ENCODE measurements around the gene HCRTR1. TPM values are rescaled to one million over a fixed set of nuclear protein-coding genes. Genes with fewer than 3 reads are reported as not detected.

The HCRTR1 gene
- total and polyA plus RNA-seq, 2 of the 8 experiments (the other 6 are each of a cell fraction or from before 2014, with no cell fraction given), result 0.35 to 0.39 TPM

GRCh38 chr1:31615414-31615813 is 2.1 kb upstream of the HCRTR1 start:
- no peaks in the 10 kb centered on the region for H3K79me1 ChIP-seq (ENCODE audit: low read depth, low read length)
- H2BK20ac ChIP-seq (ENCODE audit: low read length), result no peak overlapping the region
- no peak overlapping the region for H3K9ac ChIP-seq (replicated peaks in 1 of 4; ENCODE audit: extremely low read depth in 1 of 4, low read depth in 3 of 4, low read length in 3 of 4)
- FAIRE-seq, result no peak
- POLR2A ChIA-PET (ENCODE audit: partially characterized antibody), result no interaction called here
- H3K4me2 ChIP-seq (ENCODE audit: insufficient read depth in 1 of 2, low read depth in 2 of 2, low read length in 2 of 2), result no peak overlapping the region
- WGBS, 2 experiments (ENCODE audit: extremely low coverage in 1 of 2, insufficient coverage in 1 of 2, insufficient read length in 1 of 2, insufficient replicate concordance in 2 of 2, low coverage in 1 of 2, low lambda C conversion rate in 2 of 2, missing lambda C conversion rate in 1 of 2), result 86% methylated on average over 6 of the region's 6 CpGs; no CpG with 5 or more reads in 1 of the 2 experiments
- H3K23ac ChIP-seq (ENCODE audit: insufficient read length), result no peak overlapping the region
- H3K79me2 ChIP-seq (ENCODE audit: control insufficient read depth in 1 of 2, insufficient read depth in 2 of 2, low read length in 2 of 2), result no peaks in the 10 kb centered on the region
- TF ChIP-seq RFX5 (IDR thresholded peaks at IDR 0.05; ENCODE audit: borderline replicate concordance, low read depth, low read length) (no peak), ZNF274 (IDR thresholded peaks at IDR 0.05; ENCODE audit: borderline replicate concordance, extremely low read depth, low read length) (no peak)
- H4K8ac ChIP-seq (ENCODE audit: extremely low read depth, insufficient read depth, low read length), result no peak overlapping the region
- no peak overlapping the region for H2AFZ ChIP-seq (ENCODE audit: low read length)
- H3K14ac ChIP-seq (ENCODE audit: insufficient read length), result no peak overlapping the region
- 0 out of 2 replicates have a peak overlapping the region, but pooled peaks have one; percentile 33 for H2BK12ac ChIP-seq (ENCODE audit: low read depth, low read length)
- H4K91ac ChIP-seq (replicated peaks; ENCODE audit: insufficient read length, low read length), result no peak overlapping the region
- H3K4me3 ChIP-seq (ENCODE audit: extremely low read depth in 1 of 4, insufficient read depth in 2 of 4, low read depth in 3 of 4, low read length in 4 of 4), result no peak overlapping the region
- CTCF ChIA-PET (ENCODE audit: partially characterized antibody), result interaction anchor here (0.6 to 2.2 kb wide), 3 partner anchors 10 to 53 kb away, joined by 3 to 7 read pairs (median 3); no protein-coding TSS in a partner anchor
- H3K4ac ChIP-seq (replicated peaks; ENCODE audit: insufficient read length, low read depth, low read length), result no peak overlapping the region
- H3K56ac ChIP-seq (replicated peaks; ENCODE audit: insufficient read length, low read depth, low read length), result no peak overlapping the region
- no peaks in the 10 kb centered on the region for H4K20me1 ChIP-seq (replicated peaks in 1 of 2; ENCODE audit: control insufficient read depth in 1 of 2, insufficient read depth in 2 of 2, low read length in 2 of 2)
- H3K18ac ChIP-seq (ENCODE audit: extremely low read depth, low read length), result no peak overlapping the region
- H2AK5ac ChIP-seq (ENCODE audit: low read depth, low read length), result peak overlapping the region; percentile 45; the same call in 1 of the 2 replicates
- no peak overlapping the region for H3K27ac ChIP-seq (ENCODE audit: low read depth, low read length)
- H2BK120ac ChIP-seq (replicated peaks; ENCODE audit: low read depth, low read length), result no peak overlapping the region
- peaks cover 8% of the 10 kb centered on the region; the same call in 1 of the 2 replicates for H3K23me2 ChIP-seq (ENCODE audit: low read depth, low read length)
- H3K4me1 ChIP-seq (replicated peaks in 1 of 4; ENCODE audit: control insufficient read depth in 3 of 4, insufficient read depth in 4 of 4, low read length in 3 of 4), result peaks cover 2 to 11% (median 7%) of the 10 kb centered on the region in 4 experiments; a peak in 5 of 7 replicates
- no peak overlapping the region for H4K5ac ChIP-seq (ENCODE audit: insufficient read length, low read depth, low read length)
- DNase-seq (ENCODE audit: low read depth in 1 of 2, low spot score in 2 of 2), result no peak
- no peak overlapping the region for H2BK15ac ChIP-seq (ENCODE audit: low read length)
- peaks cover 6 to 22% (median 16%) of the 10 kb centered on the region in 4 experiments for H3K27me3 ChIP-seq (replicated peaks in 1 of 4; ENCODE audit: control insufficient read depth in 3 of 4, extremely low read depth in 1 of 4, insufficient read depth in 3 of 4, low read length in 3 of 4)
- H3K36me3 ChIP-seq (ENCODE audit: control insufficient read depth in 2 of 4, insufficient read depth in 4 of 4, low read length in 3 of 4), result no peaks in the 10 kb centered on the region
- no peaks in the 10 kb centered on the region for H3K9me3 ChIP-seq (ENCODE audit: insufficient read depth in 2 of 2, low read depth in 1 of 2, low read length in 1 of 2)
- no peak overlapping the region for H2BK5ac ChIP-seq (ENCODE audit: low read depth, low read length)
